SH-SY5Y (cell line): ENCODE data around the gene SNRPB2.

ENCODE experiments used
- GATA2 ChIP-seq: IDR thresholded peaks from 2 replicates; pipeline ENCODE4 v1.6.1; 2011; ENCODE audit warnings: mild to moderate bottlenecking, low read depth, low read length
- GATA3 ChIP-seq: IDR thresholded peaks from 2 replicates; pipeline ENCODE4 v1.6.1; 2011; ENCODE audit warnings: low read depth, mild to moderate bottlenecking, low read length, moderate library complexity

- TF ChIP-seq GATA2, result no peak
- TF ChIP-seq GATA3, result no peak
Observed at GRCh38 chr20:16764560-16764959, 34.7 kb downstream of the SNRPB2 start.
